Retinal pigment epithelial cell (primary cell): ENCODE results near the gene TNRC6C.

Experiments used
- DNase-seq: peaks from one replicate; pipeline ENCODE4 v3.0.0-alpha.2; 2010; ENCODE audit warnings: low read depth
- H3K4me3 ChIP-seq: 2 replicates; pipeline ENCODE4 v1.5.1; 2011; ENCODE audit warnings: mild to moderate bottlenecking, low read length, control low read depth, moderate library complexity
- TF ChIP-seq, protein P1 (sequence below): conservative IDR thresholded peaks from 2 replicates; pipeline ENCODE4 v1.5.1; 2011; ENCODE audit warnings: low read depth, low read length, control low read depth, inconsistent platforms

TNRC6C gene

GRCh38 chr17:77925831-77926543, 32.5 kb upstream of the TNRC6C start:
- no peak for DNase-seq
- TF ChIP-seq, protein P1, sequence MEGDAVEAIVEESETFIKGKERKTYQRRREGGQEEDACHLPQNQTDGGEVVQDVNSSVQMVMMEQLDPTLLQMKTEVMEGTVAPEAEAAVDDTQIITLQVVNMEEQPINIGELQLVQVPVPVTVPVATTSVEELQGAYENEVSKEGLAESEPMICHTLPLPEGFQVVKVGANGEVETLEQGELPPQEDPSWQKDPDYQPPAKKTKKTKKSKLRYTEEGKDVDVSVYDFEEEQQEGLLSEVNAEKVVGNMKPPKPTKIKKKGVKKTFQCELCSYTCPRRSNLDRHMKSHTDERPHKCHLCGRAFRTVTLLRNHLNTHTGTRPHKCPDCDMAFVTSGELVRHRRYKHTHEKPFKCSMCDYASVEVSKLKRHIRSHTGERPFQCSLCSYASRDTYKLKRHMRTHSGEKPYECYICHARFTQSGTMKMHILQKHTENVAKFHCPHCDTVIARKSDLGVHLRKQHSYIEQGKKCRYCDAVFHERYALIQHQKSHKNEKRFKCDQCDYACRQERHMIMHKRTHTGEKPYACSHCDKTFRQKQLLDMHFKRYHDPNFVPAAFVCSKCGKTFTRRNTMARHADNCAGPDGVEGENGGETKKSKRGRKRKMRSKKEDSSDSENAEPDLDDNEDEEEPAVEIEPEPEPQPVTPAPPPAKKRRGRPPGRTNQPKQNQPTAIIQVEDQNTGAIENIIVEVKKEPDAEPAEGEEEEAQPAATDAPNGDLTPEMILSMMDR: no peak

GRCh38 chr17:77926981-77927380, 31.5 kb upstream of the TNRC6C start:
- DNase-seq: no peak
- TF ChIP-seq, protein P1: no peak
- H3K4me3 ChIP-seq: no peak overlapping the region

More at GRCh38 chr17:77925831-77926543, 32.5 kb upstream of the TNRC6C start:
- no peak overlapping the region for H3K4me3 ChIP-seq

GRCh38 chr17:77927777-77928518, 30.6 kb upstream of the TNRC6C start:
- DNase-seq: no peak
- no peak overlapping the region for H3K4me3 ChIP-seq
- TF ChIP-seq, protein P1: no peak

GRCh38 chr17:77928519-77929179, 29.9 kb upstream of the TNRC6C start:
- TF ChIP-seq, protein P1: no peak
- DNase-seq: no peak

GRCh38 chr17:77929180-77929564, 29.3 kb upstream of the TNRC6C start:
- TF ChIP-seq, protein P1: no peak
- no peak overlapping the region for H3K4me3 ChIP-seq
- DNase-seq: no peak

More at GRCh38 chr17:77928519-77929179, 29.9 kb upstream of the TNRC6C start:
- no peak overlapping the region for H3K4me3 ChIP-seq

DNA sequence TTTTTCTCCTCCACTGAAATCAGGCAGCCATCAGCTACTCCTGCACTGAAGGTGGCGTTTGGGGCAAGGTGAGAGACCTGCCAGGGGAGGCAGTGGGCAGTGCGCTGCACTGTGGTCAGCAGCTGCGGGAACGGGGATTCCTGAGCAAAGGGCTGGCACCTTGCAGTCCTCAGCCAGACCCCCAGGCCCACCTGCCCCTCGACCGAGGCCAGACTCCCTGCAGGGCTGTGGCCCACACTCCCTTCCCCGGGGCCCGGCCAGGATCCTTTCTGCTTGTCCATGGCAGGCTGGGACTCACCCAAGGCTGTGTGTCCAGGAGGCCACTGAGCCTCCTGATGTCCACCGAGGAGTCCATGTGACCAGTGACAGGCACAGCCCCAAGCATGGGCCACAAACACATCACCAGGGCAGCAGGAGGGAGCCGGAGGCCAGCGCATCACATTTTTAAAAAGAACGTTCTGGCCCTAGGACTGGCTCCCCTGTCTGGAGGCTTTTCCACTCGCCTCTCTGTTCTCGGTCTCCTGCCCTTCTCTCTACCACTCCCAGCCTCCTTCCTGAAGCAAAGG, 28.5 kb upstream of the TNRC6C start:
- no peak for DNase-seq
- TF ChIP-seq, protein P1: no peak
- H3K4me3 ChIP-seq: no peak overlapping the region
